ENCODE results near the gene CDC42BPA.

GRCh38 chr1:227070638-227071285, 247.5 kb downstream of the CDC42BPA start:
- no peak for TF ChIP-seq TAF1 (IDR thresholded peaks at IDR 0.05; ENCODE audit: borderline replicate concordance, insufficient read depth, low read length)
- no peak for TF ChIP-seq POLR2AphosphoS5 (IDR thresholded peaks at IDR 0.05; ENCODE audit: low read depth, low read length)
- no peak for TF ChIP-seq FOXP2 (optimal IDR thresholded peaks at IDR 0.05; ENCODE audit: borderline replicate concordance, extremely low read depth, extremely low read length, insufficient read depth)
- no peak for TF ChIP-seq REST (IDR thresholded peaks at IDR 0.05; ENCODE audit: insufficient read depth in 1 of 2, low read depth in 2 of 2, low read length in 2 of 2)
- TF ChIP-seq SIN3A (IDR thresholded peaks at IDR 0.05; ENCODE audit: borderline replicate concordance, insufficient read depth, low read length) = no peak
